ENCODE results near the gene CEP85L.
"Not testable (repeated sequence)": the region's sequence is repeated elsewhere in the genome, so short reads cannot be mapped to it uniquely, and the experiment has no call there.

CEP85L gene

GRCh38 chr6:118489990-118490389, 161.4 kb downstream of the CEP85L start:
- DNase-seq: no peak

DNA sequence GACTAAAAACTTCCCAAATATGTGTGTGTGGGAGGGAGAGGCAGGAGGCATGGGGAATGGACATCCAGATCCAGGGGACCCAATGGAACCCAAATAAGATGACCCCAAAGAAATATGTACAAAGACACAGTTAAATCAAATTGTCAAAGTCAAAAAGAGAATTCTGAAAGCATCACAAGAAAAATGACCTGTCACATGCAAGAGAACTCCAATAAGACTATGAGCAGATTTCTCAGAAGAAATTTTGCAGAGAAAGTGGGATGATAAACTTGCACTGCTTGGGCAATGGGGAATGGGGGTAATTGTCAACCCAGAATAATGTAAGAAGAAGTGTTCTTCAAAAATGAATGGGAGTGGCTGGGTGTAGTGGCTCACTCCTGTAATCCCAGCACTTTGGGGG, 162.8 kb downstream of the CEP85L start:
- no peak for DNase-seq

GRCh38 chr6:118485601-118486550, 165.5 kb downstream of the CEP85L start:
- DNase-seq: no peak

DNA sequence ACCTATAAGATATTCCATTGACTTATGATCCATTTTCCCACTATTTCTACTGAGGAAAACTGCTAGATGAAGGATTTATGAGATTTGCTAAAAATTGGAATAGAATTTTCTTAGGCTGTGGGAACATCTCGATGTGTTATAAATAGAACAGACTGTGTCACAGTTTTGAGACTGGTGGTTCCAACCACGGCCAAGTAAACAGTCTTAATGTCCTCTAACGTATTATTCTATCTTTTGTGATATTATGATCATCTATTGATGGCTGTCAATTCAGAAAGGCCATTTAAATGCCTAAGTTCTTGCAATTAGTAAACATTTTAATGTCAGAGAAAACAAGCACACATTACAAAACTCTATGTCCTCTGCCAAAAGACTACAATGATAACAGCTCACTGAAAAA, 174.8 kb downstream of the CEP85L start:
- DNase-seq: no peak

GRCh38 chr6:118473266-118473665, 178.1 kb downstream of the CEP85L start:
- DNase-seq: no peak

DNA sequence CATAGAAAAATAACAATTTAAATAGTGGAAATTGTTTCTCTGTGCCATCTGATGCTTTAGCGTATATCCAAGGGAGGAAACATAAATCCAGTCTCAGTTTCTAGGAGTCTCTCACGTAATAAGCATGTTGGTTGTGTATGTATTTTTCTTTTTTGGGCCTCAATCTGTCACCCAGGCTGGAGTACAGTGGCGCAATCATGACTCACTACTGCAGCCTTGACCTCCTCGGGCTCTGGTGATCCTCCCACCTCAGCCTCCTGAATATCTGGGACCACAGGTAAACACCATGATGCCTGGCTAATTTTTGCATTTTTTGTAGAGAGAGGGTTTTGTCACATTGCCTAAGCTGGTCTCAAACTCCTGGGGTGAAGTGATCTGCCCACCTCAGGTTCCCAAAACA, 181.9 kb downstream of the CEP85L start:
- DNase-seq: no peak

DNA sequence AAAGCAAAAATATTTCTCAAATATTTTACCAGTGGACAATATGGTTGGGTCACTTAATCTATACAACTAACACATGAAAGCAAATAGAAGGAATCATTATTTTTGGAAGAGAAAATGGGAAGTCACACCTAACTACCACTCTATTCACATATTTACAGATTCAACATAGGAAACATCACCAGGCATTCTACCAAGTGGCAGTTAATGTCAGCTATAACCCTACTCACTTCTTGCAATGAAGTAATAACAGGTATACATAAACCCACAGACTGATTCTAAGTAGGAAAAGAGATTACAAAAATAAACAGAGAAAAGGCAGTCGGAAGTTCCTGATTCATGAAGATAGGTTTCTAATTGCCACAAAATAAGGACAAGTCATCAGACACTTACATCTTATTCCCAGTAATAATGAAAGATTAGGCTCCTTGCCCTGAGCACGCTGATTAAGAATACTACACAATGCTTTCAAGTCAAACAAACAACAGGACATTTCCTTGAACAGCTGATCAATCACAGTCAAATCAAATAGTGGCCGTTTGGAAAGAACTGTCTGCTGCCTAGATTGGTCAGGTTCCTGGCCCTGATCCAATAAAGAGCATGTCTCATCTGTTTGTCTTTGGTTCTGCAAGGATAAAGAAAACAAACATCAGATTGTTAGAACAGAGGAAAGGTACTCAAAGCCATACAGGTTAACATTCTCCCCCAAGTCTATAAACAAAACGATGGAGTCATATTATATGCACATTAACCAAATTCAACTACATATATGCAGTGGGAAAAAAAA, 182.5 kb downstream of the CEP85L start:
- peak; percentile 97 for DNase-seq

- DNase-seq: no peak
Measured at GRCh38 chr6:118467181-118467580, 184.2 kb downstream of the CEP85L start.

DNA sequence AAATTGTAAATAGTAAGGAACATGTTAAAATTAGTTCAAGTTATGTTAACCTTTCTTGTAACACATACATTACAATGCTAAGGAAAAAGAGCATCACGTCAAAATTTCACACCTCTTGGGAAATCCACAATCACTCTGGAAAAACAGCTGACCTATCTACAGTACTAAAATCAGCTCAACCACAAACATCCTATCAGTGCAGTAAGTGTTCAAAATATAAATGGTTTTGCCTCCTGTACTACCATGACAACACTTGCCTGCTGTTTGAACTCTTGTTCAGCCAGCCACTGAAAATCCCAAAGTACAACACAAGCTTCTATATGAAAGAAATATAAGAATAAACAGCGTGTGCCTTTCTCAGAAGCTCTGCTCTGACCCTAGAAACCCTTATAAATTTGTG, 186.8 kb downstream of the CEP85L start:
- no peak for DNase-seq

DNA sequence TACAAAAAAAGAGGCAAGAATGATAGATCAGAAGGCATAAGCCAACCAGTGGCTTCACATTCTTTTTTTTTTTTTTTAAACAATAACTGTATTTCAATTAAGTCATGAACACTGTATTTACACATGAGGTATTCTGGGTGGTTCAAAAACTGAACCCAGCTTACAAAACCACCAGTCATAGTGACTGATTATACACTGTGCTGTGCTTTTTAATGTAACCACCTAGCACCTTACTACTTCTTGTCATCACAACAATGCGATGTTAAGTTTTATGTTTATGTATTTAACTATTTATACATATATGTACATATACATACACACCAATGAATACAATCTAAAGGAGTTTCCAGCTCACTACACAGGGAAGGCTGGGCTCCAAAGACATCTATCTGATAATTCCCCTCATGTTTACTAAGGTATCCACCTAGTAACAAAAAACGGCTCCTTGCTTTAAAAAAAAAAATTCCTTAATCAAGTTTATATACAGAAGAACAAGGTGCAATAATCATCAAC, 190.4 kb downstream of the CEP85L start:
- DNase-seq: no peak

GRCh38 chr6:118456982-118457381, 194.4 kb downstream of the CEP85L start:
- DNase-seq: no peak

- DNase-seq: no peak
Measured at GRCh38 chr6:118451839-118452238, 199.6 kb downstream of the CEP85L start.

DNA sequence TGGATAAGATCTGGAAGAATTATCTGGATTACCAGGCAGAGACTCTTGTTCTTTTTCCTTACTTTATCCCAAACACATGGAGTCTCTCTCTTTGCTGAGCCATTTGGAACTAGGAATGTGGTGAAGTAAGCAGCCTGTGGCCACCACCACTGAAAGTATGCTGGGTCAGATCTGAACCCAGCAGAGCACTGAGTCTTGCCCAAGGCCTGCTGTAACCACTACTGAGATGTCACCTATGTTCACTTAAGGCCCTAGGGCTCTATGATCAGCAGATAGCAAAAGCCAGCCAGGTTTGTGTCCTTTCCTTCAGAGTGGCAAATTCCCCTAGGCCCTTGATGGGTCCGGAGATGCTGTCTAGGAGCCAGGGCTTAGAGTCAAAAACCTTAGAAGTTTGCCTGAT, 206.6 kb downstream of the CEP85L start:
- DNase-seq: no peak

GRCh38 chr6:118436482-118436881, 214.9 kb downstream of the CEP85L start:
- DNase-seq: no peak

DNA sequence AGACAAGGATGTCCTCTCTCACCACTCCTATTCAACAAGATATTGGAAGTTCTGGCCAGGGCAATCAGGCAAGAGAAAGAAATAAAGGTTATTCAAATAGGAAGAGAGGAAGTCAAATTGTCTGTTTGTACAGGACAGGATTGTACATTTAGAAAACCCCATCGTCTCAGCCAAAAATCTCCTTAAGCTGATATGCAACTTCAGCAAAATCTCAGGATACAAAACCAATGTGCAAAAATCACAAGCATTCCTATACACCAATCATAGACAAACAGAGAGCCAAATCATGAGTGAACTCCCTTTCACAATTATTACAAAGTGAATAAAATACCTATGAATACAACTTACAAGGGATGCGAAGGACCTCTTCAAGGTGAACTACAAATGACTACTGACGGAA, 217.2 kb downstream of the CEP85L start:
- DNase-seq: not testable (repeated sequence)

DNA sequence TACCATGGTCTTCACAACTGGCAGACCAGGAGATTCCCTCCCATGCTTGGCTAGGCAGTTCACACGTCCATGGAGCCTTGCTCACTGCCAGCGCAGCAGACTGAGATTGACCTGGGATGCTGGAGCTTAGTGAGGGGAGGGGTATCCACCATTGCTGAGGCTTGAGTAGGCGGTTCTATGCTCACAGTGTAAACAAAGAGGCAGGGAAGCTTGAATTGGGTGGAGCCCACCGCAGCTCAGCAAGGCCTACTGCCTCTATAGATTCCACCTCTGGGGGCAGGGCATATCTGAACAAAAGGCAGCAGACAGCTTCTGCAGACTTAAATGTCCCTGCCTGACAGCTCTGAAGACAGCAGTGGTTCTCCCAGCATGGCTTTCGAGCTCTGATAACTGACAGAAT, 230.1 kb downstream of the CEP85L start:
- DNase-seq: not testable (repeated sequence)

GRCh38 chr6:118419448-118420394, 231.7 kb downstream of the CEP85L start:
- no peak for DNase-seq

All from DMS153 (cell line).